Activated B cell treated with CpG ODN at 0.5 μM for 24 hours (primary cell): ENCODE data around the gene KIRREL3. TPM values are rescaled to one million over a fixed set of nuclear protein-coding genes. Genes with fewer than 3 reads are reported as not detected.

Source experiments
- ATAC-seq: fragments of 200-7000 bp; cut with Tn5 transposase; one replicate; pipeline ENCODE4 v1.10.0; 2021; ENCODE audit warnings: low read depth, mild to moderate bottlenecking, moderate library complexity
- CTCF ChIA-PET: fragments of 350-600 bp; sonication (Branson Sonifier 250); formaldehyde crosslinking; loops from one replicate; lab custom pipeline; 2021; ENCODE audit warnings: antibody characterized with exemption; lab: Charles Lee
- POLR2A ChIA-PET: fragments of 350-600 bp; sonication (Branson Sonifier 250); formaldehyde crosslinking; loops from one replicate; lab custom pipeline; 2021; ENCODE audit warnings: antibody characterized with exemption; lab: Charles Lee
- DNase-seq: peaks from one replicate; pipeline ENCODE4 v3.0.0; 2022
- H3K27ac Mint-ChIP-seq: one replicate; pipeline ENCODE4 v1.8.0; 2020; ENCODE audit warnings: mixed read lengths
- H3K27me3 Mint-ChIP-seq: one replicate; pipeline ENCODE4 v1.8.0; 2021; ENCODE audit warnings: mixed read lengths
- H3K36me3 Mint-ChIP-seq: one replicate; pipeline ENCODE4 v1.8.0; 2021; ENCODE audit warnings: low read depth, mixed read lengths
- H3K4me1 Mint-ChIP-seq: one replicate; pipeline ENCODE4 v1.8.0; 2021; ENCODE audit warnings: mixed read lengths
- H3K4me3 Mint-ChIP-seq: one replicate; pipeline ENCODE4 v1.8.0; 2020; ENCODE audit warnings: mild to moderate bottlenecking, mixed read lengths
- H3K9me3 Mint-ChIP-seq: one replicate; pipeline ENCODE4 v1.8.0; 2020; ENCODE audit warnings: mixed read lengths
- intact Hi-C: fragments of 100-400 bp; cut with micrococcal nuclease; formaldehyde crosslinking; loops from one replicate; pipeline ENCODE4 v1.15.1; 2024
- total RNA-seq: library from RNA; stranded (reverse); gene quantifications from 2 replicates; pipeline ENCODE4 v1.2.3, GENCODE V29; 2022
- TF ChIP-seq, protein P1 (sequence below): fragments of 200-600 bp; IDR thresholded peaks from one replicate; pipeline ENCODE4 v1.8.0; 2022; ENCODE audit warnings: antibody characterized with exemption, mild to moderate bottlenecking

The KIRREL3 gene
- total RNA-seq, 1 donor from 2014 or later, result not detected

DNA sequence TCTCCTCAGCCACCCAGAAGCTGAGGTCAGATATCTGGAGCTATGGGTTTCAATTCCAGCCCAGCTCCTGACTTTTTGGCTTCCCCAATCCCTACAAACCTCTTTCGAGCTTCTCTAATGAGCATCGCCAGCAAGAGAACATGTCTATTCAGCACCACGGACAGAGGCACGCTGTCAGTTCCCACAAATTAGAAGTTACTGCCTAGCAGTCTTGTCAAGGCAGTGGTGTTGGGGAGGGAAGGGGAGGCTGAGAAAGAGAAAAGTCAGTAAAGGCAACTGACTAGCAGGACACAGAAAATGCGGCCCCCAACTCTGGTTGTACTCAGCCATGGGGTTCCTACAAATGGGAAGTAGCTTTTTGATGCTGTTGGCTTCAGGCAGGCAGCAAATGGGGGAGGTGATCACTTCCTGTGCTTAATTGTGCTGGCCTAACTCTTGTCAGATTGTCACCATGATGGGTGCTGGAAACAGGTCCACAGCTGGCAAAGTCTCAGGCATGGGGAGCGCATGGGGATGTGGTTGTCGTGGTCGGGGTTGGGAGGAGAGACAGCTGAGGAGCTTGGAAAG, 439.2 kb downstream of the KIRREL3 start:
- H3K27ac Mint-ChIP-seq, result no peak overlapping the region
- no peak overlapping the region for H3K4me3 Mint-ChIP-seq
- H3K36me3 Mint-ChIP-seq, result no peaks in the 10 kb centered on the region
- H3K27me3 Mint-ChIP-seq, result peaks cover 5% of the 10 kb centered on the region
- TF ChIP-seq, protein P1, sequence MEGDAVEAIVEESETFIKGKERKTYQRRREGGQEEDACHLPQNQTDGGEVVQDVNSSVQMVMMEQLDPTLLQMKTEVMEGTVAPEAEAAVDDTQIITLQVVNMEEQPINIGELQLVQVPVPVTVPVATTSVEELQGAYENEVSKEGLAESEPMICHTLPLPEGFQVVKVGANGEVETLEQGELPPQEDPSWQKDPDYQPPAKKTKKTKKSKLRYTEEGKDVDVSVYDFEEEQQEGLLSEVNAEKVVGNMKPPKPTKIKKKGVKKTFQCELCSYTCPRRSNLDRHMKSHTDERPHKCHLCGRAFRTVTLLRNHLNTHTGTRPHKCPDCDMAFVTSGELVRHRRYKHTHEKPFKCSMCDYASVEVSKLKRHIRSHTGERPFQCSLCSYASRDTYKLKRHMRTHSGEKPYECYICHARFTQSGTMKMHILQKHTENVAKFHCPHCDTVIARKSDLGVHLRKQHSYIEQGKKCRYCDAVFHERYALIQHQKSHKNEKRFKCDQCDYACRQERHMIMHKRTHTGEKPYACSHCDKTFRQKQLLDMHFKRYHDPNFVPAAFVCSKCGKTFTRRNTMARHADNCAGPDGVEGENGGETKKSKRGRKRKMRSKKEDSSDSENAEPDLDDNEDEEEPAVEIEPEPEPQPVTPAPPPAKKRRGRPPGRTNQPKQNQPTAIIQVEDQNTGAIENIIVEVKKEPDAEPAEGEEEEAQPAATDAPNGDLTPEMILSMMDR, result no peak
- ChIA-PET POLR2A (no interaction called here), CTCF (no interaction called here)
- intact Hi-C loops, result no loop called here
- ATAC-seq (no peak), DNase-seq (no peak)
- no peaks in the 10 kb centered on the region for H3K4me1 Mint-ChIP-seq
- peaks cover 3% of the 10 kb centered on the region for H3K9me3 Mint-ChIP-seq

DNA sequence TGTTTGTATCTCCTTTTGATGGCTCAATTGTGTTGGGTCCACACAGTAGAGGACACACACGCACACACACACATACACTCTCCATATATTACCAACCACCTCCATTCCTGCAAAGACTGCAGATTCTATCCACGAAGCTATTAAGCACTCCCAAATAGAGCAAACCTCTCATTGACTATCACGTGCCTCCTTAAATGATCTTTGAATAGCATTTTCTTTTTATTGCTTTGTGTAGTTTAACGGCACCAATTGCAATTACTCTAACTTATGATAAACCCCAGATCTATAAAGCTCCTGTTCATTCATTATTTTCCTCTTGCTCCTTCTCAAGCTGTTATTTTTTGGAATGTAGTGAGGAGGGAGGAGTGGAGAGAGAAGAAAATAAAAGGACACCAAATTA, 440.3 kb downstream of the KIRREL3 start:
- DNase-seq, result no peak
- TF ChIP-seq, protein P1, result no peak

DNA sequence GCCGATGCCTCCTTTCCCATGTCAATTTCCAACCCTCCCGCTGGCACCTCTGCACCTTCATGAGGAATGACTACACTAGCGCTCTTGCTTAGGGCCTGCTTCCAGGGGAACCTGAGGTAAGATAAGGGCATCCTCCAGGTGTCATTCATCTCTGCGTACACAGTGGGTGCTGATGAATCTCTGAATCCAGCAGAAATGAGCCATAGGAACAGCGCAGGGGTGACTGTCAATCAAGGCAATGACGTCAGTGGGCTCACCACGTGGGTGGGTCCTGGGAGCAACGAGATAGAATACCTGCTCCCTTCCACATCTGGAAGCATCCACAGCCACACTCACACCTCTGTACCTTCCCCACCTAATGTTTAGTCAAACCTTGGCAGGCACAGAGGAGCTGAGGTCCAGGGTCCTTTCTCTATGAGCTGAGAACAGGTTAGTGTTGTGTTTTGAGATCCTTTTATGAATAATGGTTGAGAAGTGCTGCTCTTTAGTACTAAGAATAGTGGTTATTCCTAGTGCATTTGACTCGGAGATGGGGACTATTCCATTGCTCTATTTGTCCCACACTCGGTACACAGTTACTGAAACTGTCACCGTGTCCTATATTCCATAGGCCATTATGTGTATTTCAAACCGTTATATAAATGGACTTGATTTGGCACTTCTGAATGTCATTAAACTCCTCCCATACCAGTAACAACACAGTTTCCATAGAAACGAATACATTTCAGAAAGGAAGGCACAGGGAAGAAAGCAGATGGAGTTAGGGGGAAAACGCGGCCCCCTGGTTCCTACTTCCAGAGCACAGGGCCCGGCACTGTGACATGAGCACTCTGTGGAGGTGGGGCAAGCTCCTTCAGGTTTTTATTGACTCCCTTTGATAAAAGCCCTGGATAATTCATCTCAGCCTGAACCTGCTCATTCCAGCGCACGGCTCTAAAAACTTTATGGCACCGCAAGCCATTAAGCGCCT, 451.7 kb downstream of the KIRREL3 start:
- ChIA-PET POLR2A (no interaction called here), CTCF (no interaction called here)
- H3K36me3 Mint-ChIP-seq, result no peaks in the 10 kb centered on the region
- no peak overlapping the region for H3K27ac Mint-ChIP-seq
- no peak for ATAC-seq
- H3K4me3 Mint-ChIP-seq, result no peak overlapping the region
- no peaks in the 10 kb centered on the region for H3K9me3 Mint-ChIP-seq
- intact Hi-C loops, result no loop called here
- H3K27me3 Mint-ChIP-seq, result peaks cover 5% of the 10 kb centered on the region
- no peak for DNase-seq
- no peaks in the 10 kb centered on the region for H3K4me1 Mint-ChIP-seq
- TF ChIP-seq, protein P1, result no peak

More for the DNA sequence above, 440.3 kb downstream of the KIRREL3 start:
- intact Hi-C loops, result no loop called here
- ChIA-PET CTCF (no interaction called here), POLR2A (no interaction called here)
- Mint-ChIP-seq H3K27me3 (peaks cover 6% of the 10 kb centered on the region), H3K27ac (no peak overlapping the region), H3K9me3 (peaks cover 3% of the 10 kb centered on the region), H3K36me3 (no peaks in the 10 kb centered on the region), H3K4me3 (no peak overlapping the region), H3K4me1 (no peaks in the 10 kb centered on the region)
- ATAC-seq, result no peak

DNA sequence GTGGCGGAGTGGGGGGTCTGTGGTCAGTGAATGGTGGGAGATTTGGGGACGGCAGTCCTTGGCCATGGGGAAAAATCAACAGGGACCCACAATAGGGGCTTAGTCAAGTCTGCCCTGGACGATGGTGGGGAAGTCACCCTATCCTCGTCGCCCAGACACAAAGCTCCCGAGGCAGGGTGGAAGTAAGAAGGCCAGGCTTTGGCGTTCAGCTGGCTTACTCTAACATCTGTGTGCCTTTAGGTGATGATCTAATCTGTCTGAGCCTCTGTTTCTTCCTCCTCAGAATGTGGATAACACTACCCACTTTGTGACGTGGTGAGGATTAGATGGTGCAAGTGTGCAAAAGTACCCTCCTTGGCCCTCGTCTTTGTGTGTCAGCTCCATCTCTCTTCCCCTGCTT, 452.9 kb downstream of the KIRREL3 start:
- DNase-seq (no peak), ATAC-seq (no peak)
- TF ChIP-seq, protein P1, result no peak
- ChIA-PET POLR2A (no interaction called here), CTCF (no interaction called here)
- no peaks in the 10 kb centered on the region for H3K36me3 Mint-ChIP-seq
- peaks cover 6% of the 10 kb centered on the region for H3K27me3 Mint-ChIP-seq
- no peaks in the 10 kb centered on the region for H3K4me1 Mint-ChIP-seq
- H3K27ac Mint-ChIP-seq, result no peak overlapping the region
- intact Hi-C loops, result no loop called here
- no peak overlapping the region for H3K4me3 Mint-ChIP-seq
- no peaks in the 10 kb centered on the region for H3K9me3 Mint-ChIP-seq

DNA sequence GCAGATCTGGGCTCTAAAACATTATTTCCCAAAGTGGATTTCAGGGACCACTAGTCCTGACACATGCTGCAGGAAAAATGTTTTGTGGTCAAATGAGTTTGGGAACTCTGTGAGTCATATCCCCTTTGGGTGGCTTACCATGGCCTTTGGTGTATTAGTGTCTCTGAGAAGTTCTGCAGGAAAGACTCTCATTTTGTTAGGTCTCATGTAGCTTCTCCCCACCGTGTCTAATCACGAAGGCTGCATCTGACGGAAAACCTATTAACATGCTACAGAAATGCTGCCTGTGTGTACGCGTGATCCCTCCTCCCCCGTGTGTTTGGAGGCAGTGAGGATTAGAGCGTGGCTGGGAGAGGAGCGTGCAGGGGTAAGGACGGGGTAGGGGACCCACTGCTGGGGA, 453.4 kb downstream of the KIRREL3 start:
- Mint-ChIP-seq H3K27ac (no peak overlapping the region), H3K4me3 (no peak overlapping the region), H3K27me3 (peaks cover 7% of the 10 kb centered on the region), H3K36me3 (no peaks in the 10 kb centered on the region), H3K4me1 (no peaks in the 10 kb centered on the region), H3K9me3 (no peaks in the 10 kb centered on the region)
- TF ChIP-seq, protein P1, result no peak
- intact Hi-C loops, result no loop called here
- ChIA-PET CTCF (no interaction called here), POLR2A (no interaction called here)
- DNase-seq (no peak), ATAC-seq (no peak)
